Loucy (cell line): Measurements from ENCODE around the gene CDC40.

ENCODE experiments used
- H2AFZ ChIP-seq: fragments of 200-600 bp; sonication (generic); 2 replicates; pipeline ENCODE4 v1.6.0; 2016; ENCODE audit warnings: antibody characterized with exemption, mild to moderate bottlenecking, low read length, moderate library complexity
- H3F3A ChIP-seq: fragments of 200-600 bp; 2 replicates; pipeline ENCODE4 v1.6.0; 2016; ENCODE audit warnings: antibody characterized with exemption, low read depth, mild to moderate bottlenecking
- H3K27me3 ChIP-seq: fragments of 200-600 bp; sonication (generic); 2 replicates; pipeline ENCODE4 v1.6.1; 2014; ENCODE audit warnings: low read length, mild to moderate bottlenecking; ENCODE audit not compliant: insufficient read depth, poor library complexity, severe bottlenecking
- H3K36me3 ChIP-seq: fragments of 200-600 bp; sonication (generic); 2 replicates; pipeline ENCODE4 v1.6.1; 2016; ENCODE audit warnings: low read length; ENCODE audit not compliant: insufficient read depth
- H3K4me1 ChIP-seq: fragments of 200-600 bp; sonication (generic); 2 replicates; pipeline ENCODE4 v1.5.1; 2014; ENCODE audit warnings: low read length, mild to moderate bottlenecking; ENCODE audit not compliant: insufficient read depth, poor library complexity, severe bottlenecking
- H3K4me2 ChIP-seq: fragments of 200-600 bp; sonication (generic); 2 replicates; pipeline ENCODE4 v1.6.0; 2014; ENCODE audit warnings: antibody characterized with exemption, low read length, low read depth, mild to moderate bottlenecking; ENCODE audit not compliant: poor library complexity, severe bottlenecking
- H3K4me3 ChIP-seq: fragments of 200-600 bp; sonication (generic); 2 replicates; pipeline ENCODE4 v1.5.1; 2014; ENCODE audit warnings: low read length, mild to moderate bottlenecking, mixed read lengths; ENCODE audit not compliant: poor library complexity, severe bottlenecking
- H3K79me2 ChIP-seq: fragments of 200-600 bp; sonication (generic); 2 replicates; pipeline ENCODE4 v1.6.1; 2014; ENCODE audit warnings: low read length; ENCODE audit not compliant: insufficient read depth
- H3K9ac ChIP-seq: fragments of 200-600 bp; sonication (generic); 2 replicates; pipeline ENCODE4 v1.6.0; 2014; ENCODE audit warnings: mild to moderate bottlenecking, low read depth, low read length, moderate library complexity; ENCODE audit not compliant: poor library complexity, severe bottlenecking
- H3K9me2 ChIP-seq: fragments of 200-600 bp; sonication (generic); replicated peaks from 2 replicates; pipeline ENCODE4 v1.6.1; 2016; ENCODE audit warnings: low read depth, low read length, mixed read lengths
- H3K9me3 ChIP-seq: fragments of 200-600 bp; sonication (generic); 2 replicates; pipeline ENCODE4 v1.6.1; 2014; ENCODE audit warnings: mild to moderate bottlenecking, antibody characterized with exemption, low read length, low read depth; ENCODE audit not compliant: insufficient read depth
- H4K20me1 ChIP-seq: fragments of 200-600 bp; sonication (generic); 2 replicates; pipeline ENCODE4 v1.6.0; 2014; ENCODE audit warnings: antibody characterized with exemption, low read length, mild to moderate bottlenecking; ENCODE audit not compliant: insufficient read depth, poor library complexity, severe bottlenecking
- CTCF ChIP-seq: fragments of 200-600 bp; sonication (generic); conservative IDR thresholded peaks from 2 replicates; pipeline ENCODE4 v1.5.1; 2014; ENCODE audit warnings: mild to moderate bottlenecking, antibody characterized with exemption, low read length
- EZH2phosphoT487 ChIP-seq: fragments of 200-600 bp; IDR thresholded peaks from 2 replicates; pipeline ENCODE4 v1.6.1; 2018; ENCODE audit warnings: antibody characterized with exemption, mild to moderate bottlenecking, moderate library complexity, borderline replicate concordance

CDC40 gene

GRCh38 chr6:110179406-110180227 lies 610 bp upstream of the CDC40 start, which contains the start of gene WASF1:
TSS of gene WASF1 (minus strand) at chr6:110179670. CDS start at chr6:110127601, 52,069 bp downstream.
- H3K9ac ChIP-seq: peak within 1 kb of the TSS; percentile 85
- peak within 1 kb of the TSS; percentile 82 for H3K4me3 ChIP-seq
- no peaks in the 10 kb centered on the region for H3K36me3 ChIP-seq
- peaks cover 67% of the 10 kb centered on the region for H4K20me1 ChIP-seq
- no peaks in the 10 kb centered on the region for H3K9me3 ChIP-seq
- H3K9me2 ChIP-seq: no peaks in the 10 kb centered on the region
- H2AFZ ChIP-seq: peak within 1 kb of the TSS; percentile 97
- H3K4me2 ChIP-seq: peak within 1 kb of the TSS; percentile 94
- peaks cover 78% of the 10 kb centered on the region for H3K79me2 ChIP-seq
- H3K4me1 ChIP-seq: peaks cover 63% of the 10 kb centered on the region
- H3F3A ChIP-seq: 0 out of 2 replicates have a peak, but pooled peaks cover 2% of the 10 kb centered on the region
- TF ChIP-seq CTCF (no peak), EZH2phosphoT487 (no peak)
- no peaks in the 10 kb centered on the region for H3K27me3 ChIP-seq

GRCh38 chr6:110181131-110182030 lies 1.2 kb downstream of the CDC40 start:
- 0 out of 2 replicates have a peak, but pooled peaks cover 2% of the 10 kb centered on the region for H3F3A ChIP-seq
- TF ChIP-seq EZH2phosphoT487: no peak
- no peak for TF ChIP-seq CTCF
- peak overlapping the region; percentile 94 for H3K4me2 ChIP-seq
- no peaks in the 10 kb centered on the region for H3K27me3 ChIP-seq
- H3K9me3 ChIP-seq: no peaks in the 10 kb centered on the region
- peak overlapping the region; percentile 82 for H3K4me3 ChIP-seq
- no peak overlapping the region for H2AFZ ChIP-seq
- H3K9ac ChIP-seq: peak overlapping the region; percentile 85
- peaks cover 79% of the 10 kb centered on the region for H3K79me2 ChIP-seq
- H4K20me1 ChIP-seq: peaks cover 63% of the 10 kb centered on the region
- H3K36me3 ChIP-seq: no peaks in the 10 kb centered on the region
- H3K9me2 ChIP-seq: no peaks in the 10 kb centered on the region
- peaks cover 66% of the 10 kb centered on the region for H3K4me1 ChIP-seq

GRCh38 chr6:110183292-110183885 lies 3.2 kb downstream of the CDC40 start:
- Histone ChIP-seq H3K79me2 (peaks cover 82% of the 10 kb centered on the region), H3K36me3 (no peaks in the 10 kb centered on the region), H3F3A (0 out of 2 replicates have a peak, but pooled peaks cover 2% of the 10 kb centered on the region), H2AFZ (no peak overlapping the region), H3K4me1 (peaks cover 69% of the 10 kb centered on the region), H4K20me1 (peaks cover 70% of the 10 kb centered on the region), H3K27me3 (no peaks in the 10 kb centered on the region), H3K9me3 (no peaks in the 10 kb centered on the region), H3K4me2 (peak overlapping the region; percentile 94), H3K9ac (peak overlapping the region; percentile 85), H3K9me2 (no peaks in the 10 kb centered on the region), H3K4me3 (peak overlapping the region; percentile 82)
- no peak for TF ChIP-seq CTCF
